ENCODE results near the gene EXD2.

Gene EXD2

DNA sequence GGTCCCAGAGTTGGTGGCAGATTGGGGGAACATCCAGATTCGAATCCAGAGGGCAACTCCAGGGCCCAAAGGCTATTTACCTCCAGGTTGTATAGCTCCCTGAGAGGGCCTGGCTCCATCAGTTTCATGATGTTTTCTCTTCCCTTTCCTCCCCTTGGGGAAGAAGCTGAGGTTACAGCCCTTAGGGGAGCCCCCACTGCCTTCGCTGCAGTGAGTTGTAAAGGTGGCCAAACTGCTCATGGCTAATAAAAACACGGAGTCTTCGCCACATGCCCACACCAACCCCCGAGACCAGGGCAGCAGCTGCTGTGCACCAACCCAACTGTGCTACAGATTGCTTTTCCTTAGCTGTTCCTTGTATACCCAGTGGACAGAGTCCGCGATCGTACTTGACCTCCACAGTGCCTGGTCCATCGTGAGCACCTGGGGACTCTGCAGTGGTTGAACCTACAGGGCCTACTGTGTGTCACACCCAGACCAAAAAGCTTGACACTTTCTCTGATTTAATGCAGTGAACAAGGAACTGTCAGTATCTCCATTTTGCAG lies 89.5 kb downstream of the EXD2 start:
- no peak overlapping the region for H3K4me3 ChIP-seq (ENCODE audit: low read length)
- DNase-seq (ENCODE audit: low read depth) = no peak
- TF ChIP-seq, protein P1, sequence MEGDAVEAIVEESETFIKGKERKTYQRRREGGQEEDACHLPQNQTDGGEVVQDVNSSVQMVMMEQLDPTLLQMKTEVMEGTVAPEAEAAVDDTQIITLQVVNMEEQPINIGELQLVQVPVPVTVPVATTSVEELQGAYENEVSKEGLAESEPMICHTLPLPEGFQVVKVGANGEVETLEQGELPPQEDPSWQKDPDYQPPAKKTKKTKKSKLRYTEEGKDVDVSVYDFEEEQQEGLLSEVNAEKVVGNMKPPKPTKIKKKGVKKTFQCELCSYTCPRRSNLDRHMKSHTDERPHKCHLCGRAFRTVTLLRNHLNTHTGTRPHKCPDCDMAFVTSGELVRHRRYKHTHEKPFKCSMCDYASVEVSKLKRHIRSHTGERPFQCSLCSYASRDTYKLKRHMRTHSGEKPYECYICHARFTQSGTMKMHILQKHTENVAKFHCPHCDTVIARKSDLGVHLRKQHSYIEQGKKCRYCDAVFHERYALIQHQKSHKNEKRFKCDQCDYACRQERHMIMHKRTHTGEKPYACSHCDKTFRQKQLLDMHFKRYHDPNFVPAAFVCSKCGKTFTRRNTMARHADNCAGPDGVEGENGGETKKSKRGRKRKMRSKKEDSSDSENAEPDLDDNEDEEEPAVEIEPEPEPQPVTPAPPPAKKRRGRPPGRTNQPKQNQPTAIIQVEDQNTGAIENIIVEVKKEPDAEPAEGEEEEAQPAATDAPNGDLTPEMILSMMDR (conservative IDR thresholded peaks at IDR 0.05; ENCODE audit: low read length) = no peak

DNA sequence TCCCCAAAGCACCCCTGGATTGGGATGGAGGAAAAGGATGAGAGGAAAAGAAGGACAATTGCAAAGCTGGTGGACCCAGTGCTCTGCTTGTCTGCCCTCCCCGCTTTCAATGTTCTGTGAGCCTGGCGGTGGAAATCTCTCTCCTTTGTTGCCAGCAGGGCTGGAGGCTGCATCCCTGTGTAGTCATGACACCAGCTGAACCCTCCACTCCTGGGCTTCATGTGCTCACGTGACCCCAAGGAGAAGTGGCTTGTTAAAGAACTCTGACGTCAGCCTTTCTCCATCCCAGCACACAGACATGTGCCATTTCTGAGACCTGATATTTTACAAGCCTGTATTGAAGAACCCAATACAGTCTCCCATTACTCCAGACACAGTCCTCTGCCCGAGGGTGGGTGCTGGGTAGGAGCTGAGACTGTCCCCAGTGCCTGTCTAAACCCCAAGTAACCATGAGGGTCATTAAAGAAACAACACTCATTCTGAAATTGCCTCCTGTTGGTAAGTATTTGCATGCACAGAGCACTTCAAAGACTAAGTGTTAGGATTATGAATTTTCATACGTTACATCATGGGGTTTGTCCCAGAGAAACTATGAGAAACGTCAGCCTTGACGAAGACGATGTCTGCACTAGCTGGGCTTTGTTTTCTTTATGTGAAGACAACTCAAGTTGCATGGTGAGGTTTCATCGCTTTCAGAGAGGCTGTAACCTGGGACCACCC lies 90.3 kb downstream of the EXD2 start:
- no peak for DNase-seq (ENCODE audit: low read depth)
- H3K4me3 ChIP-seq (ENCODE audit: low read length) = no peak overlapping the region
- TF ChIP-seq, protein P1 (conservative IDR thresholded peaks at IDR 0.05; ENCODE audit: low read length) = no peak

DNA sequence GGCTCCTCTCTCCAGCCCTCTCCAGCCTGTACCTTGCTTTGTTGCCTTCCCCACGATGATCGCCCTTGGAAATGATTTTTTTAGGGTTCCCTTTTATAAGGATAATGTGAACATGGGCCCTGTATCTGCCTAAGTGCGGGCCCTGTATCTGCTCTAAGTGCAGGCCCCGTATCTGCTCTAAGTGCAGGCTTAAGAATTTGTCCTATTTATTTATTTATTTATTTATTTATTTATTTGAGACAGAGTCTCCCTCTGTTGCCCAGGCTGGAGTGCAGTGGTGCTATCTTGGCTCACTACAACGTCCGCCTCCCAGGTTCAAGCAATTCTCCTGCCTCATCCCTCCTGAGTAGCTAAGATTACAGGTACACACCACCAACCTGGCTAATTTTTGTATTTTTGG lies 91.2 kb downstream of the EXD2 start:
- TF ChIP-seq, protein P1 (conservative IDR thresholded peaks at IDR 0.05; ENCODE audit: low read length) = no peak
- H3K4me3 ChIP-seq (ENCODE audit: low read length) = no peak overlapping the region
- no peak for DNase-seq (ENCODE audit: low read depth)

DNA sequence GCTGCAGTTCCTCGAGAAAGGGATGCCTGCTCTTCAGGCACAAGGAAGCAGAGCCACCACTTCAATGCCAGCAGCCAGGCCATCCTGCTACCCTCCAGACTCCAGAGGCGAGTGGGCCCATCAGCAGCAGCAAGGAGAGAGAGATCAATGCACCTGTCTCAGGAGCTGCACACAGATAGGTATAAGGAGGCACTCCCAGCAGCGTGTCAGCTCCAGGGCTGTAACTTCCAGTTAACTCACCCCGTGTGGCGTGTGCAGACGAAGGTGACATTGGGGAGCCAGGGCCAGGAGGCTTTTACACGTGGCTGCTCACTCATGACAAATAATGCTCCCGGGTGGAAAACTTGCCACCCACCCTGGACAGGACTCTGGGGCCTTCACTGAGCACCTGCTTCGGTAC lies 92.9 kb downstream of the EXD2 start:
- DNase-seq (ENCODE audit: low read depth) = no peak
- TF ChIP-seq, protein P1 (conservative IDR thresholded peaks at IDR 0.05; ENCODE audit: low read length) = no peak
- no peak overlapping the region for H3K4me3 ChIP-seq (ENCODE audit: low read length)

DNA sequence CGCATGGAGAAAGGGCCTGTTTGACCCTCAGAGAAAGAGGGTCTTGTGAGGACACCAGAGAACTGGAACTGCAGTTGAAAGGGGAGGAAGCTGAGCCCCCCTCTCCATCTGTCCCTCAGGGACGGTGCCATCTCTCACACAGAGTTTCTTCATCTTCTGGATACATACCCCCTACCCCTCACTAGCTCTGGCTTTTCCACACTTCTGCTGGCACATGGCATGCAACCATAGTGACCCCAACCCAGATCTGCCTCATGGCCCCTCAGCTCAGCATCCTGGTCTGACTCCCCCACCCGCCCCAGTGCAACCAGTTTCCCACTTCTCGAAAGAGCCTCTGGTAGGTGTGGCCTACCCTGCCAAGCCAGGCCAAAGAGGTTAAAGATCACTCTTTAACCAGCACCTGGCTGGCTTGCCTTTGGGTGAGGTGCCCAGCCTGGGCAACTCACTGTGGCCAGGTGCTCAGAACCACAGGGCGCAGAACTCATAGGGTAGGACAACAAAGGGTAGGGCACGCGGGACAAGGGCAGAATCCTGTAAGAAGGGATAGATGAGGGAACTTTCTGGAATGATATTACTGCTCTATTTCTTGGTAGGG lies 94.5 kb downstream of the EXD2 start:
- DNase-seq (ENCODE audit: low read depth) = no peak
- TF ChIP-seq, protein P1 (conservative IDR thresholded peaks at IDR 0.05; ENCODE audit: low read length) = no peak
- H3K4me3 ChIP-seq (ENCODE audit: low read length) = no peak overlapping the region

DNA sequence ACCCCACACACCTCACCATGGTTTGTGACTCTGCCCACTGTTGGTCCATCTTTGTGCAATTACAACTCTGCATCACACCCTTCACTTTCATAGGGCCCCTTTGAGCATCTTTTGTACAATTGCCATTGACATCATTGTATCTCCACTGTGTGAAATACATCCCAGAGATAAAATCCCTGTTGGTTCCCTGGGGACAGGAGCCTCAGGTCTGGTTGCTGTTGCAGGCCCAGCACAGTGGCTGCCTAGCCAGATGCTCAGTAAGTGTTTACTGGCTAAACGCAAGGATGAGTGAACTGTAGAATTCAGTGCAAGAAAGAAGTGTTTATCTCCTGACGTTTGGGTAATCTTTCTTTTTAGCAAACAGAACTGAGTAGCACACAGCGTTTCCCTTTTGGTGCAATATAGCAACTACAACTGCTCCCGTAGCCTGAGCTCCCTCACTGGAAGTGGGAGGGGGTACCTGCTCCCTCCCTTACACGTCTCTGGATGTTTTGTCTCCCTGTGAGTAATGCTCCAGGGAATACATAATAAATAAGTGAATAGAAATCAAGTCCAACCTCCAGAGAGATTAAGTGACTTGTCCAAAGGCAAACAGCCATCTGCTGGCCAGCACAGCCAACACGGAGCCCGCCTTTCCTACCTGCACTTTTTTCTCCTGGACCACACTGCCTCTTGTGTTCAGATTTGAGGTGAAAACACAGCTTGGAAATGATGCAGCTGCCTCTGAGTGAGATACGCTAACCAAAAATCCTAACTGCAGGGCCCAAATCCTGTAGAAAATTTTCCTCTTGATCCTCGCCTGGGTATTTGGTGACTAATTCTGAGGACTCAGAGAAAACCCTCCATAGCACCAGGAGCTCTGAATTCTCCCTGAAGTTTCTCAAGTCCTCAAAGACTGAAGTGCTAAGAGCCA lies 96.1 kb downstream of the EXD2 start:
- TF ChIP-seq, protein P1 (conservative IDR thresholded peaks at IDR 0.05; ENCODE audit: low read length) = no peak; the same call in 1 of the 2 replicates
- DNase-seq (ENCODE audit: low read depth) = no peak
- no peak overlapping the region for H3K4me3 ChIP-seq (ENCODE audit: low read length)

Data from AG10803 (cell line).